HS-5 (cell line): Measurements from ENCODE around the gene SCGB3A1.

Source experiments
- DNase-seq: peaks from one replicate; pipeline ENCODE4 v3.0.0-alpha.2; 2012; ENCODE audit warnings: low read depth

The SCGB3A1 gene

DNA sequence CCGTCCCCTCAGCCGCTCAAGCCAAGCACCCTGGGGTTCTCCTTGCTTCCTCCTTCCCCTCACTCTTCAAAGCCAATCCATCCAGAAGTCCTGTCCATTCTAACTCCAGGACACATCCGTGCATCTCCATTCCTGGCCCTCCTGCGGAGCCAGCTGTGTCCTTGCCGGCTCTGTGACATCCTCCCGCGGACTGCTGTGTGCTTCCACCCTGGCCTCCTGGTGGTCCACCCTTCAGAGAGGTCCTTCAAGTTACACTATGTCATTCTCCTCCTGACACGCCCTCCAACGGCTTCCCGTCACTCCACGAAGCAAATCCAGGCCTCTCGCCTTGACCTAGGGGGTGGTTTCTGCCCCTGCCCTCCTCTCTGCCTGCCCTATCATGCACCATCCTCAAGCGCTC lies 13.0 kb upstream of the SCGB3A1 start:
- DNase-seq, result no peak

DNA sequence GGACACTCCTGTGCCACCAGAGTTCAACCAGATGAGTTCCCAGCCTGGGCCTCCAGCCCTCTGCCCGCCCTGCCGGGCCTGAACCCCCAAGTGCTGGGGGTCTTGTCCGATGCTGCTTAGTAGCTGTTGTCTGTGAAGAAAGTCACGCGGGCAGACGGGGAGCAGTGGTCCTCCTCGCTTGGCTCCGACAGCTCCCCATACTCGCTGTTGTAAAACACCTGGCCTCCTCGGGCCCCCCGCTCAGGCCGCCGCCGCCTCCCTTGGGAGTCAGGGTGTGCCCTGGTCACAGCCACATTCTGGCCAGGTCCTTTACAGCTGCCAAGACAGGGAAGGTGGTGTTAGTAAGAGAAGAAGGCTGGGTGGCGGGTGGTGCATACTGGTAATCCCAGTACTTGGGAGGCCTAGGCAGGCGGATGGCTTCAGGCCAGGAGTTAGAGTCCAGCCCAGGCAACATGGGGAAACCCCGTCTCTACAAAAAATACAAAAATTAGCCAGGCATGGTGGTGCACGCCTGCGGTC lies 11.8 kb upstream of the SCGB3A1 start:
- no peak for DNase-seq

- DNase-seq, result no peak
Observed at GRCh38 chr5:180602481-180603075, 11.3 kb upstream of the SCGB3A1 start.

GRCh38 chr5:180601591-180602480 lies 10.5 kb upstream of the SCGB3A1 start:
- DNase-seq, result no peak

GRCh38 chr5:180600554-180601041 lies 9.3 kb upstream of the SCGB3A1 start:
- no peak for DNase-seq

DNA sequence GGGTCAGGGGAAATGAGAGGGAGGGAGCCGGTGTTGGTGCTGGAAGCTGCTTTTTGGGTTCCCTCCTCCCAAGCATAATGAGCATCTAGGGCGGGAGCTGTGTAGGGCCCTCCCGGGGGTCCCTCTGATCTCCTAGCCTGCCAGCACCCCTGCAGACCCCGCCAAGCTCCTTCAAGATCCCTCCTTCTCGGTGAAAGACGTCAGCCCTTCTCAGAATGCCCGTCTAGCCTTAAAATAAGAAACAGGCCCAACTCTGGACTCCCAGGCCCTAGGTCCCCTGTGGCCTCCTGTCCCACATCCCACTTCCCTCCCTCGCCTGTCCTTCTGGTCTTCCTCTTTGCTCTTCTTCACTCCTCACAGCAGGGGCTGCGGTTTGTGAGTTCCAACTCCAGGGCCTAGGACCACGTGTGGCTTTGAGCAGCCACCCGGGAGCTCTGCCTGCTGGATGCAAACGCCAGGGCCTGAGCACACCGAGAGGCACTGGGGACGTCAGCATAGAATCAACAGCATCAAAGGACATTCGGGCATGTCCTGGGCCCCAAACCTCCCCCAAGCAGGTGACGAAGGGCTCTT lies 8.8 kb upstream of the SCGB3A1 start:
- DNase-seq, result no peak

- DNase-seq, result no peak
Observed at GRCh38 chr5:180599590-180599914, 8.3 kb upstream of the SCGB3A1 start.

DNA sequence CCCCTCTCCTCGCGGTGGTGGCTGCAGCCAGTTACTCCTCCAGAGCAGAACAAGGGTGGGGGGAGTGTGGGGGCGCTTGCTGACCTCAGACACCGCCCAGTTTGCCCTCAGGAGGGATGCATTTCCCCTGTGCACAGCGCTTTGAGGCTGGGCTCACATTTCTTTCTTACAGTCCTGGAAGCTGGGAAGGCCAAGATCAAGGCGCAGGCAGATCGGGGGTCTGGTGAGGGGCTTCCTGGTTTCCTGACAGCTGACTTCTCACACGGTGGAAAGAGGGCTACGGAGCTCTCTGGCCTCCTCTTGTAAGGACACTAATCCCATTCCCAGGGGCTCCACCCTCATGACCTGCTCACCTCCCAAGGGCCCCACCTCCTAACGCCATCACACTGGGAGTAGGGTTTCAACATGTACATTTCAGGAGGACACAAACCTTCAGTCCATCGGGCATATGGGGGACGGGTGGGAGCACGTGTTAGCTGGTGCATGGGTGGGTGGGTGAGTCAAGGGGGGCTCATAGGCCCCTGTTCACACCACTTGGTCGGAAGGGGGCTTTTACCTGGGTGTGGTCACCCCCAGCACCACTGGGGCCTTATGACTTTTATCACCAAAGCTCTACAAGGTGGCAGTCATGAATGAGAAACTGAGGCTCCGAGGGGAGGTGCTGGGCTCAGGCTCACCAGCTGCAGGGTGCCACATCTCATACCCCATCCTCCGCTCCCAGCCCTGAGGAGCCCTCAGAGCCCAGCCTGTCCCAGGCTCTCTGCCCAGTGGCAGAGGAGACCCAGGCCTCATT lies 7.7 kb upstream of the SCGB3A1 start:
- no peak for DNase-seq

GRCh38 chr5:180598316-180598701 lies 7.0 kb upstream of the SCGB3A1 start:
- no peak for DNase-seq

- DNase-seq, result no peak
Observed at GRCh38 chr5:180596668-180597231, 5.5 kb upstream of the SCGB3A1 start.

DNA sequence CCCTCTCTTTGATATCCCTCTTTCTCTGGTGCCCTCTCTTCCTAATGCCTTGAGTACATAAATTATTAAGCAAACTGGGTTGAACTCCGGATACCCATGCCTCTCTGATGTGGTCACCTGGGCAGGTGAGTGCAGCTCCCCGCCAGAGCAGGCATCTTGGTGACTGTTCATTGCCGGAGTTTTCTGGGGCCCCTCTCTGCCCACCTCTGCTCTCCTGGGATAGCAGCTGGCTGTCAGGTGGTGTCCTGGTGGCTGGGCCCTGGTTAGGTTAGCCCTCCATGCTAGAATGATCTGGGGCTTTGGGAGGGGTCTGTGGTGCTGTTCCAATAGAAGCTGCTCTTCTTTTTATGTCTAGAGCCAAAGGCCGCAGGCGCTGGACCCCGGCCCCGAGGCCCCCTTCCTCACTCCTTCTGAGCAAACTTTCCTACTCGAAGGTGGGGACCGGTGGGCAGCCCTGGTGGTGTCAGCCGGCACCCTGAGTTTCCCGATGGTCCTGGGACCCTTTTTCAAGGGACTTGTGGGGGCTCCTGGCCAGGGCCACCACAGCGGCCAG lies 4.9 kb upstream of the SCGB3A1 start:
- DNase-seq, result no peak

DNA sequence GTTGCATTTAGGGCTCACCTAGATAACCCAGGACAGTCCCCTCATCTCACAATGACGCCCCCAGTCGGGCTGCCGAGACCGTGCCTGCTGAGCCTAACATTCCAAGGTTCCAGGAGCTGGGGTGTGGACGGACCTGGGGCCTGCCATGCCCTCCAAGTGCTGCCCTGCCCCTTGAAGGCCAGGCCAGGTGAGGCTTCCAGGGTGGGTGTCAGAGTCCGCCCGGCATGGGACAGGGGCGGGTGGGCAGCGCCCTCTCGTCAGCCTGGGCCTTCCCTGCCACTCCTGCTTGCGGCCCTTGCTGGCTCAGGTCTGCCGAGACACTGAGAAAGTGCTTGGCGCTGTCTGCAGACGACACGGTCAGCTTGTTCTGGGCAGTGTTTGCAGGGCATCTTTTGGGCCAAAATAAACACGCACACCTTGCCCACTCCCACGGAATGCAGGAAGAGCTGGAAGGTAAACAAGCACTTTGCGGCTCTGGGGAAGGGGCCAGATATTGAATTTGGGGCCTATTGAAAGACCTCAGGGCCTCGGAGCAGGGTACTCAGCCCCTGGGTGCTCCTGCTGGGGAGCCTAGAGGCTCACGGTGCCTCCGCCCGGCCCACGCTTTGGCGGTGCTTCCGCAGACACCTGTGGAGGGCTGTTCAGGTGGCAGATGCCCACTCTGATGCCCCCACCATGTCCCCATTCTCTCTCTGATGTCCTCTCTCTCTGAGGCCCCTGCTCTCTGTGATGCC lies 4.2 kb upstream of the SCGB3A1 start:
- DNase-seq, result no peak

- no peak for DNase-seq
Observed at GRCh38 chr5:180595046-180595379, 3.7 kb upstream of the SCGB3A1 start.

DNA sequence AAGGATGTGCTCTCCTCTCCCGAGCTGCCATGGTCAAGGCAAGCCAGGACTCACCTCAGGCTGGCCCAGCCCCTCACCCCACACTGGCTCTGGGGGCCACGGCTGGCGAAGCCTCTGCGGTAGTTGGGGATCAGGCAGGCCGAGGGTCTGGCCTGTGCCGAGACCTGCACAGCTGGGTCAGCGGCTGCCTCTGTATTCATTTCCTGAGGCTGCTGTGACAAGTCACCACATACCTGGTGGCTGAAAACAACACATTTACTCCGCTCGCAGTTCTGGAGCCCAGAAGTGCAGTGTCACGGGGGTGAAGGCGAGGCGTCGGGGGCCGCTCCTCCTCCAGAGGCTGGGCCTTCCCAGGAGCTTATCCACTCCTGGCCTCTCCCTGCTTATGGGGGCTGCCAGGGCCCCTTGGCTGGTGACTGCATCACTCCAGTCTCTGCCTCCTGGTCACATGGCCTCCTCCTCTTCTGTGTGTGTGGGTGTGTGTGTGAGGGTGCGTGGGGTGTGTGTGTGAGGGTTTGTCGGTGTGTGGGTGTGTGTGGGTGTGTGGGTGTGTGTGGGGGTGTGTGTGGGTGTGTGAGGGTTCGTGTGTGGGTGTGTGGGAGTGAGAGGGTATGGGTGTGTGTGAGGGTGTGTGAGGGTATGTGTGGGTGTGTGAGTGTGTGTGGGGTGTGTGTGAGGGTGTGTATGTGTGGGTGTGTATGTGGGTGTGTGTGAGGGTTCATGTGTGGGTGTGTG lies 3.2 kb upstream of the SCGB3A1 start:
- DNase-seq, result no peak

GRCh38 chr5:180593446-180594206 lies 2.3 kb upstream of the SCGB3A1 start:
- no peak for DNase-seq

DNA sequence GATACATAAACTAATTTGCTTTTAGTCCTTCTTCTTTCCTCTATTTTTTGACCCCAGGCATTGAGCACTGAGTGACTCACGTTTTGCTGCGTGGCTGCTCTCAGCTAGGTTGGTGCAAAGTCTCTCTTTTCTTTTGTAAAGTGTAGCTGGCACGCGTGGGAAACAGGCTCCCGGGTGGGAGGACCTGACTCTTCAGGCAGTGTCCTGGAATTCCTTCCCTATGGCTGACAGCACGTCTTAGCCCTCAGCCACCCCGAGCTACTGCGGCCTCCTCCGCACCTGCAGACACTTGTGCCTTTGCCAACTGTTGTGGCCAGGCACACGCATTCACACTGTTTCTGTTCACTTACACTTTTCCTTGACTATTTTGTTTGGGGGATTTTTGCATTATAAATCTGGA lies 877 bp upstream of the SCGB3A1 start:
- DNase-seq, result no peak

DNA sequence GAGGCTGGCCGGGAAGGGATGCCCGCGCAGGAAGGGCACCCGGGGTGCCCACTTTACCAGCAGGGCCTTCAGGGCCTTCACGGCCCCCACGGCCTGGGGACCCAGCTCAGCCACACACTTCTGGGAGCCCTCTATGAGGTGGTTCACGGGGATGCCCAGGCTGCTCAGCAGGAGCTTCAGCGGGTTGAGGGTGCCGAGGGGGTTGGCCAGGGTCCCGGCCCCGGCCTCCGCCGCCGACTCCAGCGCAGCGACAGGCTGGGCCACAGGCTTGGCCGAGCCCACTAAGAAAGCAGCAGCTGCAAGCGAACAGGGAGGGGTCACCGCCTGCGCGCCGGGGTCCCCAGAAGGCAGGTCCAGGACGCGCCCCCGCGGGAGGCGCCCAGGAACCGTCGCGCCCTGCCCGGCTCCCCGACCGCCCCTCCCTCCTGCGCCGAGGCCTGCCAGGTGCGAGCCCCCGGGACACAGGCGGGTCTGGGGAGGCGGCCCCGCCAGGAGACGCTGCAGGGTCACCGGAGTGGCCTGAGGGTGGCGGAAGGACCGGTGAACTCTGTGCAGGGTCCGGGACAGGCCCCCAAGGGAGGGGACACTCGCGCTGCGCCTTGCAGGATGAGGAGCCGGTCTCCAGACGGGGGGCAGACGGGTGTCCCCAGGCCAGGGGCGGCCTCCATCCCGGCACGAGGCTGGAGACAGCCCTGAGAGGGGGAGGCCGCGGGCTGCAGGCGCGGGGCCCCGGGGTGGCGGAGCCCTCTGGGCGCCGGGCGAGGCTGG lies 572 bp downstream of the SCGB3A1 start:
- no peak for DNase-seq

DNA sequence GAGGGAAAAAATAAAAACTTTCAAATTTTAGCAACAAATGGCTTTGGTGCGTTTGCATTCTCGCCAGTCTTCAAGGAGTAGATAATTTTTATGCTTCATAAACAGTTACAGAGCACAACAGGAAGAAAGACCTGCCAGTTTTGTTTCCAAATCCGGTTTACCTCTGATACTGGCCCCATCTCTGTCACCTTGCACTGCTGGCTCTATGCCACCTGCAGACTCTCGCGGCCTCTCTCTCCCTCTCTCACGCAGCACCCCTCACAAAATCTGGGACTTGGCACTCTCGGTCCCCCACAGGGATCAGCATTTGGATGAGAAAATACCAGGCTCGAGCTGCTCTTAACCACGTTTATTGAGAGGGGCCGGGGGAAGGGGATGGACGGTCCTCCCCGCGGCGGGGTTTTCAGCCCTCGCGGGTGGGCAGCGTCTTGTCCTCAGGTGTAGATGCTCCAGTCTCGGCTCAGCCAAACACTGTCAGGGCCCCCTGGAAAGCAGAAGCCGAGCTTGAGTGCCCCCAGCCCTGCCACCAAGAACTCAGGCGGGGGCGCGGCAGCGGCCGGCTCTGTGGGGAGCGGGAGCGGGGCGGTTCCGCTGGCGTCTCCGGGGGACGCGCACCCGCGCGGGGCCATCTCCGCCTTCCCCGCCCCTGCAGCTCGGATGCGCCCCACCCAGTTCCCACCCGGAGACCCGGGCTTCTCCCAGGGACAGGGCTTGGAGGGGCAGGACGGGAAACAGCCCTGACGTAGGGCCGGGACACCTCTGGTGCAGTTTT lies 1.3 kb downstream of the SCGB3A1 start:
- no peak for DNase-seq
